ENCODE data around the gene RRP1.

Gene RRP1

GRCh38 chr21:43829575-43830119, 40.3 kb downstream of the RRP1 start:
- Histone ChIP-seq H3F3A (ENCODE audit: insufficient read depth, low read length) (no peaks in the 10 kb centered on the region), H3K36me3 (ENCODE audit: insufficient read depth, low read length) (no peaks in the 10 kb centered on the region; the same call in 1 of the 2 replicates), H3K27ac (ENCODE audit: low read depth, low read length, poor library complexity, severe bottlenecking) (no peak overlapping the region), H2AFZ (ENCODE audit: low read length) (no peak overlapping the region), H4K20me1 (ENCODE audit: insufficient read depth, low read length) (no peaks in the 10 kb centered on the region), H3K27me3 (ENCODE audit: insufficient read depth, low read length) (peaks cover 38% of the 10 kb centered on the region), H3K9me3 (ENCODE audit: low read length) (0 out of 2 replicates have a peak, but pooled peaks cover 3% of the 10 kb centered on the region), H3K4me2 (ENCODE audit: low read length) (no peak overlapping the region), H3K9ac (ENCODE audit: low read length) (no peak overlapping the region), H3K4me3 (ENCODE audit: low read depth, low read length, poor library complexity, severe bottlenecking) (no peak overlapping the region), H3K4me1 (ENCODE audit: insufficient read depth, low read length, severe bottlenecking) (no peaks in the 10 kb centered on the region), H3K9me2 (ENCODE audit: low read depth, low read length) (no peaks in the 10 kb centered on the region), H3K79me2 (ENCODE audit: insufficient read depth, low read length) (no peaks in the 10 kb centered on the region)
- no peak for TF ChIP-seq EZH2 (IDR thresholded peaks at IDR 0.05; ENCODE audit: borderline replicate concordance, low read length)
- no peak; the same call in 1 of the 2 replicates for TF ChIP-seq CTCF (IDR thresholded peaks at IDR 0.05; ENCODE audit: low read length)

GRCh38 chr21:43832158-43832550, 42.8 kb downstream of the RRP1 start:
- H3K36me3 ChIP-seq (ENCODE audit: insufficient read depth, low read length): no peaks in the 10 kb centered on the region; the same call in 1 of the 2 replicates
- no peak overlapping the region for H3K4me2 ChIP-seq (ENCODE audit: low read length)
- H3K79me2 ChIP-seq (ENCODE audit: insufficient read depth, low read length): no peaks in the 10 kb centered on the region
- no peaks in the 10 kb centered on the region for H4K20me1 ChIP-seq (ENCODE audit: insufficient read depth, low read length)
- H3K9ac ChIP-seq (ENCODE audit: low read length): no peak overlapping the region
- TF ChIP-seq CTCF (IDR thresholded peaks at IDR 0.05; ENCODE audit: low read length): no peak
- TF ChIP-seq EZH2 (IDR thresholded peaks at IDR 0.05; ENCODE audit: borderline replicate concordance, low read length): no peak
- no peak overlapping the region for H3K27ac ChIP-seq (ENCODE audit: low read depth, low read length, poor library complexity, severe bottlenecking)
- no peaks in the 10 kb centered on the region for H3F3A ChIP-seq (ENCODE audit: insufficient read depth, low read length)
- H3K9me2 ChIP-seq (ENCODE audit: low read depth, low read length): no peaks in the 10 kb centered on the region
- H3K4me1 ChIP-seq (ENCODE audit: insufficient read depth, low read length, severe bottlenecking): no peaks in the 10 kb centered on the region
- peaks cover 49% of the 10 kb centered on the region for H3K27me3 ChIP-seq (ENCODE audit: insufficient read depth, low read length)
- no peak overlapping the region for H3K4me3 ChIP-seq (ENCODE audit: low read depth, low read length, poor library complexity, severe bottlenecking)
- H2AFZ ChIP-seq (ENCODE audit: low read length): no peak overlapping the region
- 0 out of 2 replicates have a peak, but pooled peaks cover 3% of the 10 kb centered on the region for H3K9me3 ChIP-seq (ENCODE audit: low read length)

- no peaks in the 10 kb centered on the region for H3K4me1 ChIP-seq (ENCODE audit: insufficient read depth, low read length, severe bottlenecking)
Measured at GRCh38 chr21:43832648-43833047, 43.3 kb downstream of the RRP1 start.

More at GRCh38 chr21:43832648-43833047, 43.3 kb downstream of the RRP1 start:
- Histone ChIP-seq H3K9me2 (ENCODE audit: low read depth, low read length) (no peaks in the 10 kb centered on the region), H2AFZ (ENCODE audit: low read length) (no peak overlapping the region), H3K27ac (ENCODE audit: low read depth, low read length, poor library complexity, severe bottlenecking) (no peak overlapping the region), H4K20me1 (ENCODE audit: insufficient read depth, low read length) (no peaks in the 10 kb centered on the region), H3F3A (ENCODE audit: insufficient read depth, low read length) (no peaks in the 10 kb centered on the region), H3K36me3 (ENCODE audit: insufficient read depth, low read length) (no peaks in the 10 kb centered on the region; the same call in 1 of the 2 replicates), H3K4me2 (ENCODE audit: low read length) (no peak overlapping the region), H3K9me3 (ENCODE audit: low read length) (0 out of 2 replicates have a peak, but pooled peaks cover 3% of the 10 kb centered on the region), H3K79me2 (ENCODE audit: insufficient read depth, low read length) (no peaks in the 10 kb centered on the region), H3K4me3 (ENCODE audit: low read depth, low read length, poor library complexity, severe bottlenecking) (no peak overlapping the region), H3K9ac (ENCODE audit: low read length) (no peak overlapping the region), H3K27me3 (ENCODE audit: insufficient read depth, low read length) (peaks cover 49% of the 10 kb centered on the region)
- no peak for TF ChIP-seq CTCF (IDR thresholded peaks at IDR 0.05; ENCODE audit: low read length)
- no peak for TF ChIP-seq EZH2 (IDR thresholded peaks at IDR 0.05; ENCODE audit: borderline replicate concordance, low read length)

Data from OCI-LY1 (cell line).